Pancreas (tissue), 10 donors: ENCODE data around the gene SNX30. TPM values are rescaled to one million over a fixed set of nuclear protein-coding genes. Genes with fewer than 3 reads are reported as not detected.

ENCODE experiments used
- ATAC-seq, 4 donors: fragments of 200-7000 bp; cut with Tn5 transposase; one replicate each; pipeline versions ENCODE4 v1.8.0 to v1.9.1; 2020; ENCODE audit warnings: mild to moderate bottlenecking in 4 of 4, moderate library complexity in 4 of 4
- DNase-seq, 6 donors: peaks; one replicate each; pipeline ENCODE4 v3.0.0-alpha.2; 2020
- FAIRE-seq: peaks from 2 replicates; lab custom pipeline; 2012; peaks lifted over from hg19 to GRCh38; lab: Jason Lieb, UNC
- H3K27ac ChIP-seq, 4 donors: fragments of 200-600 bp; sonication (generic); 1 replicate in 3 of 4; 2 replicates in 1 of 4; pipeline versions ENCODE4 v1.5.0 to v1.8.0; 2020
- H3K27me3 ChIP-seq, 4 donors: fragments of 200-600 bp; one replicate each; pipeline ENCODE4 v1.8.0; 2021
- H3K36me3 ChIP-seq, 3 donors: fragments of 200-600 bp; sonication (generic) in 1 of 3; one replicate each; pipeline versions ENCODE4 v1.5.0 to v1.8.0; 2020 to 2021
- H3K4me1 ChIP-seq, 3 donors: fragments of 200-600 bp; one replicate each; pipeline ENCODE4 v1.8.0; 2021
- H3K4me3 ChIP-seq, 4 donors: fragments of 200-600 bp; sonication (generic) in 2 of 4; one replicate each; pipeline versions ENCODE4 v1.5.0 to v1.8.0; 2020 to 2021
- H3K9me3 ChIP-seq, 4 donors: fragments of 200-600 bp; one replicate each; pipeline ENCODE4 v1.8.0; 2021
- CTCF ChIP-seq, 4 donors: fragments of 200-600 bp; sonication (generic) in 3 of 4; IDR thresholded peaks; one replicate each; pipeline versions ENCODE4 v1.5.0 to v1.8.0; 2021; ENCODE audit warnings: antibody characterized with exemption in 4 of 4
- WGBS, 2 donors: extraction: QIAGEN DNeasy Blood & Tissue Kit; methylation state at CpG; one replicate each; pipeline ENCODE4 v1.1.7; 2013; 5-methylcytosine and 5-hydroxymethylcytosine counted together
- intact Hi-C, 3 donors: fragments of 100-400 bp; cut with DNase I; formaldehyde crosslinking; loops; one replicate each; pipeline versions ENCODE4 v1.11.1 to v1.14.2; 2022
- polyA plus RNA-seq, 2 donors: library from polyadenylated mRNA; stranded (reverse); fragments of 200-250 nt; gene quantifications; one replicate each; pipeline ENCODE4 v1.2.3, GENCODE V29; 2013
- total RNA-seq, 6 donors: library from RNA; stranded (reverse); fragmentation: NEBNext Ultra II Directional in 4 of 6; extraction: Animal tissue kit (Norgen Biotek cat#: 25700) in 4 of 6; gene quantifications; one replicate each; pipeline versions ENCODE4 v1.2.1 to v1.2.4, GENCODE V29; 2021 to 2023
- donor health status: healthy with polysubstance abuse.
- donor health status: DM: no; HTN: no; CAD: no; lungs with moderate emphysema.
- donor health status: DM: no; HTN: no; CAD: no.
- donor health status: control.
- donor health status: control.
- donor health status: Bipolar disorder and iron deficiency.
- donor health status: DM: yes; HTN: yes; CAD: no.
- donor health status: DM: no; HTN: no; CAD: no.
- donor health status: DM: no; HTN: no; CAD: no.
- donor health status: DM: yes; HTN: yes; CAD: no.

Gene SNX30
- total and polyA plus RNA-seq, 8 donors = 2.1 to 8.2 (median 4.1) TPM

GRCh38 chr9:112783551-112783954, 33.0 kb downstream of the SNX30 start:
- ATAC-seq = peak; percentile 44 to 74 (median 68)
- Histone ChIP-seq H3K4me3 (no peak overlapping the region), H3K27me3 (no peaks in the 10 kb centered on the region), H3K36me3 (no peaks in the 10 kb centered on the region), H3K4me1 (peaks cover 0 to 5% (median 3%) of the 10 kb centered on the region in 3 donors), H3K27ac (no peak overlapping the region), H3K9me3 (no peaks in the 10 kb centered on the region)
- WGBS, 2 donors = 25 to 31% methylated on average over 4 of the region's 4 CpGs
- intact Hi-C loops = no loop called here
- no peak for TF ChIP-seq CTCF (IDR thresholded peaks at IDR 0.05)
- FAIRE-seq = no peak
- DNase-seq = no peak

GRCh38 chr9:112784020-112784785, 33.6 kb downstream of the SNX30 start:
- peaks cover 0 to 5% (median 3%) of the 10 kb centered on the region in 3 donors for H3K4me1 ChIP-seq
- no peak overlapping the region for H3K4me3 ChIP-seq
- ATAC-seq (peak in 3 of 4 donors; percentile 35 to 75 (median 70)), FAIRE-seq (no peak), DNase-seq (no peak)
- no peaks in the 10 kb centered on the region for H3K27me3 ChIP-seq
- intact Hi-C loops = no loop called here
- WGBS, 2 donors = 35 to 44% methylated on average over 7 of the region's 7 CpGs
- no peaks in the 10 kb centered on the region for H3K9me3 ChIP-seq
- H3K36me3 ChIP-seq = no peaks in the 10 kb centered on the region
- no peak for TF ChIP-seq CTCF (IDR thresholded peaks at IDR 0.05)
- no peak overlapping the region for H3K27ac ChIP-seq

GRCh38 chr9:112785986-112786385, 35.4 kb downstream of the SNX30 start:
- Histone ChIP-seq H3K9me3 (no peaks in the 10 kb centered on the region), H3K27me3 (no peaks in the 10 kb centered on the region), H3K36me3 (no peaks in the 10 kb centered on the region), H3K4me1 (peaks cover 0 to 9% (median 5%) of the 10 kb centered on the region in 3 donors), H3K27ac (no peak overlapping the region), H3K4me3 (no peak overlapping the region)
- ATAC-seq (no peak), DNase-seq (no peak), FAIRE-seq (no peak)
- no peak for TF ChIP-seq CTCF (IDR thresholded peaks at IDR 0.05)
- WGBS, 2 donors = 90 to 96% methylated on average over 3 of the region's 3 CpGs
- intact Hi-C loops = no loop called here

DNA sequence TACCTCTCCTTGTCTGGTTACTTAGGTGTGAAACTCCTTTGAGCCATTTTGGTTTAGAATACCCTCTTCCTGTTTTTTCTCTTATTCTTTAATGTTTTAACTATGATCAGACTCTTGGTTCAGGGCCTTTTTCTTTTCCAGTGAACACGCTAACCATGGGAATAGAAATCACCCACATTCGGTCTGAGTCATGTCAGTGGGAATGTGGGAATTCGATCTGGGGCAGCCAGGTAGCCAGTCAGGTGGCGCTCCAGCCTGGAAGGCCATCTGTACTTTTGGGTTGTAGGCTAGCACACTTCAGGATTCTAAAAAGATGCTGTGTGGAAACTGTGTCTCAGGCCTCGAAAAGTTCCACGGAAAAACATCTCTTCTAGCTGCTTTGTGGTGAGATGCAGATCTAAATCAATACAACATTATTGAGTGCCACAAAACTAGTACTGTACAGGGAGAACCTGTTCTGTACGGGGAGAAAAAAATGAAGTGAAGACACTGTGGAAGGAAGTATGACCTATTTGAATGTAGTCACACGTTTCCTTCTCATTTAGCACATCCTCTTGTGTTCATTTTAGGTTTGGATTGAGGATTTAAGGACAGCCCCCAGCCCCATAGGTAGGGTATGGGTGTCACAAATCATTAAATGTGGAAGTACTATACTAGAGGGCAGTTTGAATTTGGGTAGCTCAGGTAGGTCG, 36.4 kb downstream of the SNX30 start:
- Histone ChIP-seq H3K27ac (no peak overlapping the region), H3K4me3 (no peak overlapping the region), H3K9me3 (no peaks in the 10 kb centered on the region), H3K27me3 (no peaks in the 10 kb centered on the region), H3K4me1 (peaks cover 0 to 9% (median 5%) of the 10 kb centered on the region in 3 donors), H3K36me3 (no peaks in the 10 kb centered on the region)
- FAIRE-seq (no peak), ATAC-seq (no peak), DNase-seq (no peak)
- no peak for TF ChIP-seq CTCF (IDR thresholded peaks at IDR 0.05)
- intact Hi-C loops = no loop called here
- WGBS, 2 donors = 77 to 78% methylated on average over 9 of the region's 9 CpGs
